IMR-90 (cell line): ENCODE measurements around the gene ACOD1. TPM values are rescaled to one million over a fixed set of nuclear protein-coding genes. Genes with fewer than 3 reads are reported as not detected.

Experiments
- ATAC-seq: fragments of 200-7000 bp; cut with Tn5 transposase; 2 replicates; pipeline ENCODE4 v1.9.1; 2020; ENCODE audit warnings: low read depth, mild to moderate bottlenecking, moderate library complexity
- BruUV-seq: library from RNA; stranded (reverse); fragments of 400-500 nt; replicated peaks from 2 replicates; lab custom pipeline; 2021; lab: Mats Ljungman, UMichigan
- CTCF ChIA-PET: fragments of 300-600 bp; formaldehyde crosslinking; extraction: SDS; loops from one replicate; lab custom pipeline; 2021; ENCODE audit warnings: antibody characterized with exemption; lab: Yijun Ruan, JAX
- POLR2A ChIA-PET: fragments of 300-600 bp; sonication (Branson Sonifier 250); formaldehyde crosslinking; loops from one replicate; lab custom pipeline; 2022; ENCODE audit warnings: antibody characterized with exemption; ENCODE audit not compliant: unreplicated experiment; lab: Charles Lee
- DNase-seq: peaks from one replicate; pipeline ENCODE4 v3.0.0; 2013
- H2AFZ ChIP-seq: replicated peaks from 2 replicates; pipeline ENCODE3; 2013; ENCODE audit warnings: low read length, mild to moderate bottlenecking; ENCODE audit not compliant: poor library complexity
- H2AK5ac ChIP-seq: 2 replicates; pipeline ENCODE4 v1.6.1; 2013; ENCODE audit warnings: low read depth, low read length, inconsistent platforms
- H2AK9ac ChIP-seq: replicated peaks from 2 replicates; pipeline ENCODE3; 2013; ENCODE audit warnings: mild to moderate bottlenecking, low read depth, low read length, moderate library complexity; ENCODE audit not compliant: poor library complexity
- H2BK120ac ChIP-seq: 2 replicates; pipeline ENCODE4 v1.6.1; 2013; ENCODE audit warnings: low read depth, low read length, inconsistent platforms
- H2BK15ac ChIP-seq: 3 replicates; pipeline ENCODE4 v1.6.1; 2013; ENCODE audit warnings: low read depth, low read length, inconsistent platforms
- H2BK20ac ChIP-seq: 2 replicates; pipeline ENCODE4 v1.6.1; 2013; ENCODE audit warnings: low read depth, mild to moderate bottlenecking, inconsistent platforms, low read length, moderate library complexity
- H2BK5ac ChIP-seq: 2 replicates; pipeline ENCODE4 v1.6.1; 2013; ENCODE audit warnings: mild to moderate bottlenecking, low read depth, low read length, inconsistent platforms; ENCODE audit not compliant: poor library complexity, severe bottlenecking
- H3K14ac ChIP-seq: replicated peaks from 2 replicates; pipeline ENCODE4 v1.6.1; 2013; ENCODE audit warnings: low read depth, low read length, inconsistent platforms
- H3K18ac ChIP-seq: 2 replicates; pipeline ENCODE4 v1.6.1; 2013; ENCODE audit warnings: low read depth, low read length, control low read depth
- H3K23ac ChIP-seq: 2 replicates; pipeline ENCODE4 v1.6.1; 2013; ENCODE audit warnings: low read depth, low read length, inconsistent platforms
- H3K27ac ChIP-seq: 2 replicates; pipeline ENCODE4 v1.5.1; 2013; ENCODE audit warnings: mild to moderate bottlenecking, control low read depth, low read length; ENCODE audit not compliant: insufficient read depth
- H3K27me3 ChIP-seq: 2 replicates; pipeline ENCODE4 v1.6.1; 2013; ENCODE audit warnings: low read length; ENCODE audit not compliant: control insufficient read depth, insufficient read depth
- H3K36me3 ChIP-seq: 2 replicates; pipeline ENCODE4 v1.6.1; 2013; ENCODE audit warnings: low read length, mixed read lengths; ENCODE audit not compliant: control insufficient read depth, insufficient read depth
- H3K4ac ChIP-seq: 2 replicates; pipeline ENCODE4 v1.6.1; 2013; ENCODE audit warnings: low read depth, low read length, inconsistent platforms
- H3K4me1 ChIP-seq: 2 replicates; pipeline ENCODE4 v1.6.1; 2013; ENCODE audit warnings: low read length, mixed read lengths; ENCODE audit not compliant: control insufficient read depth, insufficient read depth
- H3K4me2 ChIP-seq: 2 replicates; pipeline ENCODE4 v1.6.1; 2013; ENCODE audit warnings: low read depth, mild to moderate bottlenecking, control low read depth, low read length, moderate library complexity
- H3K4me3 ChIP-seq: 2 replicates; pipeline ENCODE4 v1.5.1; 2013; ENCODE audit warnings: low read depth, mild to moderate bottlenecking, control low read depth, low read length, moderate library complexity; ENCODE audit not compliant: insufficient read depth
- H3K56ac ChIP-seq: 2 replicates; pipeline ENCODE4 v1.6.1; 2013; ENCODE audit warnings: low read length, inconsistent platforms; ENCODE audit not compliant: insufficient read depth; ENCODE audit errors: extremely low read depth
- H3K79me1 ChIP-seq, 2 experiments: 2 replicates each; pipeline ENCODE4 v1.6.1; 2013; ENCODE audit warnings: low read length in 2 of 2, inconsistent platforms in 1 of 2, low read depth in 1 of 2
- H3K9ac ChIP-seq: 2 replicates; pipeline ENCODE4 v1.6.1; 2013; ENCODE audit warnings: low read depth, low read length, control low read depth
- H3K9me1 ChIP-seq: 2 replicates; pipeline ENCODE4 v1.6.1; 2013; ENCODE audit warnings: low read length, inconsistent platforms; ENCODE audit not compliant: insufficient read depth
- H3K9me3 ChIP-seq: 2 replicates; pipeline ENCODE4 v1.6.1; 2013; ENCODE audit warnings: low read length; ENCODE audit not compliant: control insufficient read depth, insufficient read depth
- H4K20me1 ChIP-seq: 2 replicates; pipeline ENCODE4 v1.6.1; 2013; ENCODE audit warnings: low read length, inconsistent platforms; ENCODE audit not compliant: insufficient read depth
- H4K5ac ChIP-seq: 2 replicates; pipeline ENCODE4 v1.6.1; 2013; ENCODE audit warnings: mild to moderate bottlenecking, low read depth, low read length, control low read depth
- H4K8ac ChIP-seq, 2 experiments: 2 replicates each; pipeline ENCODE4 v1.6.1; 2013; ENCODE audit warnings: low read depth in 2 of 2, low read length in 2 of 2, control low read depth in 1 of 2, inconsistent platforms in 1 of 2
- H4K91ac ChIP-seq: 2 replicates; pipeline ENCODE4 v1.6.1; 2013; ENCODE audit warnings: low read depth, low read length, inconsistent platforms; ENCODE audit not compliant: insufficient read depth
- MAFK ChIP-seq: IDR thresholded peaks from 2 replicates; pipeline ENCODE4 v1.6.1; 2012; ENCODE audit warnings: low read depth, low read length, improper control_type of control experiment
- WGBS, 2 experiments: methylation state at CpG; one replicate each; pipeline versions ENCODE4 v1.1.5 to v1.1.7; 2013; ENCODE audit warnings: missing lambda C conversion rate in 2 of 2; ENCODE audit not compliant: insufficient read length in 1 of 2; ENCODE audit errors: extremely low coverage in 2 of 2; 5-methylcytosine and 5-hydroxymethylcytosine counted together
- dilution Hi-C: fragments of 300-500 bp; cut with HindIII; formaldehyde crosslinking; loops from one replicate; pipeline ENCODE4 v1.14.3; 2018; ENCODE audit warnings: low sequenced_read_pairs; ENCODE audit not compliant: unreplicated experiment
- in situ Hi-C: fragments of 300-500 bp; cut with MboI; formaldehyde crosslinking; loops from 3 replicates; pipeline ENCODE4 v1.14.3; 2019; ENCODE audit warnings: low sequenced_read_pairs, inconsistent platforms, mixed read lengths
- intact Hi-C: fragments of 100-400 bp; cut with micrococcal nuclease; formaldehyde crosslinking; loops from 2 replicates; pipeline ENCODE4 v1.10.0; 2022
- polyA plus RNA-seq, 3 experiments: library from polyadenylated mRNA; depleted of rRNA; stranded (reverse); fragments of >200 nt; gene quantifications; 2 replicates each; pipeline ENCODE4 v1.2.3, GENCODE V29; 2012; ENCODE audit warnings: low replicate concordance in 1 of 3
- total RNA-seq: library from RNA; depleted of rRNA; stranded (reverse); fragments of >200 nt; gene quantifications from 2 replicates; pipeline ENCODE4 v1.2.3, GENCODE V29; 2012

Gene ACOD1
- total and polyA plus RNA-seq, 2 of the 4 experiments (the other 2 are of a cell fraction) = not detected

- Histone ChIP-seq H3K9me3 (peaks cover 4% of the 10 kb centered on the region; the same call in 1 of the 2 replicates), H3K9me1 (no peaks in the 10 kb centered on the region), H2AFZ (no peak overlapping the region), H3K4ac (no peak overlapping the region), H3K36me3 (no peaks in the 10 kb centered on the region), H3K4me3 (no peak overlapping the region), H2AK9ac (no peak overlapping the region), H2AK5ac (no peak overlapping the region), H3K9ac (no peak overlapping the region), H3K4me2 (no peak overlapping the region), H3K23ac (no peak overlapping the region), H3K56ac (no peak overlapping the region), H3K18ac (no peak overlapping the region), H4K8ac (no peak overlapping the region), H4K20me1 (no peaks in the 10 kb centered on the region), H2BK5ac (no peak overlapping the region), H4K5ac (no peak overlapping the region), H3K27ac (no peak overlapping the region), H2BK20ac (no peak overlapping the region), H3K4me1 (no peaks in the 10 kb centered on the region), H2BK120ac (no peak overlapping the region), H4K91ac (no peak overlapping the region), H3K14ac (no peak overlapping the region), H3K79me1 (no peaks in the 10 kb centered on the region), H3K27me3 (peaks cover 7% of the 10 kb centered on the region), H2BK15ac (no peak overlapping the region)
- intact Hi-C loops = no loop called here
- ATAC-seq (no peak; the same call in 1 of the 2 replicates), DNase-seq (peak; percentile 3)
- BruUV-seq = no TSS peak
- POLR2A ChIA-PET = no interaction called here
- in situ Hi-C loops = no loop called here
- CTCF ChIA-PET = no interaction called here
- dilution Hi-C loops = no loop called here
- WGBS, 2 experiments = no CpG with 5 or more reads among the region's 3 CpGs
- no peak for TF ChIP-seq MAFK
Observed at GRCh38 chr13:76928456-76928855, 19.9 kb upstream of the ACOD1 start.
